Effector CD4-positive, alpha-beta T cell (primary cell): ENCODE measurements around the gene MEGF11.

Source experiments
- DNase-seq: peaks from one replicate; pipeline ENCODE4 v3.0.0-alpha.2; 2020

The MEGF11 gene

GRCh38 chr15:66238318-66238717 is 15.2 kb downstream of the MEGF11 start:
- DNase-seq: no peak

GRCh38 chr15:66237513-66238235 is 15.9 kb downstream of the MEGF11 start:
- DNase-seq: no peak

GRCh38 chr15:66236806-66237375 is 16.7 kb downstream of the MEGF11 start:
- no peak for DNase-seq

DNA sequence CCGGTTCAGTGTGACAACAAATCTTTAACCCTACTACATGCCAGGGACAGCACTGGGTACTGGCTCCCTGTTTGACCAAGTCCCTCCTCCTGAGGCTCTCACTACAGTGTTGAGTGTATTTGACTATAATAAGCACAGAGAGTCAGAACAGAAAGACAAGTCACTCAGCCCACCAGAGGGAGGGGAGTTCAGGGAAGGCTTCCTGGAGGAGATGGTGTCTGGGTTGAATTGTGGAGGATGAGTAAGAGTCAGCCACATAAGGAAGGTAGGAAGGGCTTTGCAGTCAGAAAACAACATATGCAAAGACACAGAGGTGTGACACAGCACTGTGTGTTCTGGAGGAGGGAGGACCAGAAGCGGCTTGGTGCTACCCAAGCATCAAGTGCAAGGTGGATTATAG is 17.7 kb downstream of the MEGF11 start:
- no peak for DNase-seq

DNA sequence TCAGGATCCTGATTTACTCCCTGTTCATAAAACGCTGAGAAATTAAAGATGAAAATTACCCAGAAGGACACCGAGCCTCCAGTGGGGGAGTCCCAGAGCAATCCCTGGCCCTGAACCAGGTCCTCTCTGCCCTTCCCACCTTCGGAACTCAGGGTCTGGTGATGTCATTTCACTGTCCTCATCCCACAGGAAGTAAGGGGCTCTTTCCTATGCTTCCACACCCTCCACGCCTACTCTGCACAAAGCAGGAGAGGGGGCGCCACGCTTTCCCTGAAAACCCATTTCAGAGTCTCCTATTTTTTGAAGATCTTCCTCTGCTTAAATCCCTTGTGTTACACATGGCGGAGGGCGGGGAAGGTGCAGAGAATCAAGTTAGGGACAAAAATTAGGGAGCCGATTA is 18.8 kb downstream of the MEGF11 start:
- DNase-seq: no peak

GRCh38 chr15:66233487-66234415 is 19.8 kb downstream of the MEGF11 start:
- no peak for DNase-seq

DNA sequence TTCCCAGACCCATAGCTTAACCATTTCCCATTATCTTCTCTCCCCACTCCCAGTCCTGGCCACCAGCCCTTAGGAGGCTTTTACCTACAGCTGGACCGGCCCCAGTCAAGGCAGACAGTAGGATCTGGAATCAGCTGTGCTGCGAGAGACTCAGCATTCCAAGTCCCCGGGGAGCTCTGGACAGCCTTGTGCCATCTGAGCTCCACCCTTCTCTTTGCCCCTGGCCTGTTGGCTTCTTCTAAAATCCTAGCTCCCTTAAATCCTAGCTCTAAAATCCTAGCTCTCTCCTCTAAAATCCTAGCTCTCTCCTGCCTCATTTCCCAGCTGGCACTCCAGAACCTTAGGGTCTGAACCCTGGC is 21.3 kb downstream of the MEGF11 start:
- DNase-seq: no peak

DNA sequence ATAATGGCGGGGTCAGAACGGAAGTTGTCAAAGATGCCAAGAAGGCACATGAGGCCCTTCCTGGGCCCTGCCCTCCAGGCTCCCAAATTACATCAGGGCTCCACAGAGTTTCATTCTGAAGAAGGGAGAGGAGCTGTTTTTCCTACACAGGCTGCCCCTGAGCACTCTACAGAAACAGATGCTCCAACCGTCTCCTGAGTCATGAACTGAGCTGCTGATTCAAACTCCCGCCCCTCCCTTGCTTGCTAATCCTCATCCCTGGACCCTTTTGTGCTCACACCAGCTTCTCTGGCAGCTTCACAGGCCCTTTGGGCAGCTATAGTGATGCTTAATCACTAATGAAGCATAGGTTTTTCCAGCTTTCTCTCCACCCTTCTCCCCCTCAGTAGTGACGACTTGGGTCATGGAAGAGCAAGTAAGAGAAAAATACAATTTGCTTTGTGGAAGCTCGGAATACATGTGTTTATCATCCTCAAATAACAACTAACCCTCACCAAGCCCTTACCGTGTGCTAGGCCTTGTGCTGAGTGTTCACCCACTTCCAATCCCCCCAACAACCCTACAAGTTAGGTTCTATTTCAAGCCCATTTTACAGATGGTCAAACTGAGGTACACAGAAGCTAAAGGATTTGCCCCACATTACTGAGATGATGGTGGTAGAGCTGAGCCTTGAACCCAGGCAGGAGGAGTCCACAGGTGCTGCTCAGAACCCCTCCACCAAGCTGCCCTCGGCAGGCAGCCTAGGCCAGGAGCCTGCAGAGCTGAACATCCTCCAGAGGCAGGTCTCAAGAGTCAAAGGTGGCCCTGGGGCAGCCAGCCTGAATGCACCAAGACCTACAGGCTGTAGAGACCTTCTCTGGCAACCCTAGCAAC is 21.9 kb downstream of the MEGF11 start:
- DNase-seq: no peak

GRCh38 chr15:66229790-66230465 is 23.6 kb downstream of the MEGF11 start:
- no peak for DNase-seq

DNA sequence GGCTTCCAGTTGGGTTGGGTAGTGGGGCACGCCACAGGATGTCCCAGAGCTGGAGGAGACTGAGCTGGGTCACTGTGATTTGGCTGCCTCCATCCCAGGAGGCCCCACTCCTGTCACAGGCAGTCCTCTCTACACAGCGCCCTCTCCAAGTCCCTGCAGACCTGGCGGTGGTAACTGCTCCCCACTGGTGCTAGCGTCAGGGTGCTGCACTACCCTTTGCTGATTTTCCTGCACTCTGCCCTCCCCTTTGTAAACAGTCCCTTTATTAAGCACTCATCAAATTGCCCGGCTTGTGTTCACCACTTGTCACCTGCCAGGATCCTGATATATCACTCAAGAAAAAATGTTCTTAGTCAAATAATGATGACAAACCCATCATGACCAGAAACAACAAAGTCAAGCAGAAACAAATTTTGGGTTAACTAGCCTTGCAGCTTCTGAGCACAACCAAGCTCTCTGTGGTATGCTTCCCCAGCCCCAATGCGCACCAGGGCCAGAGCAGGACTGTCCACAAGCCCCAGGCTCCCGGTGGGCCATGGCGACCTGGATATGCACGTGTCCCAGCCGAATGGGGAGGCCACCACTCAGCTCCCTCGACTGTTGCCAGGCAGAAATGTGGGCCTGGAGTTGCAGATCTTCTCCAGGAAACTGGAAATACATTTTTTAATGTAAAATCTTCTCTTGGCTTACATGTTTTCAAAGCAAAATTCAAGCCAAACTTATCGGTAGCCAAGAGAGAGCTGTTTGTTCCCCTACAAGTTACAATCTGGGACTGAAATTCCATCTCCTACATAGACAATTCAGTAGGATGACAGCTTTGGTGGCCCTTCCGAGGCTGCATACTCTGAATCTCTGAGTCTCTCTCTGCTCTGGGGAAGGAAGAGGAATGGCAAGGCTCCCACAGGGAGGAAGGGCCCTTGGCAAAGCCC is 24.5 kb downstream of the MEGF11 start:
- no peak for DNase-seq

- DNase-seq: no peak
Observed at GRCh38 chr15:66226736-66227135, 26.8 kb downstream of the MEGF11 start.

- DNase-seq: no peak
Observed at GRCh38 chr15:66225656-66226274, 27.8 kb downstream of the MEGF11 start.

DNA sequence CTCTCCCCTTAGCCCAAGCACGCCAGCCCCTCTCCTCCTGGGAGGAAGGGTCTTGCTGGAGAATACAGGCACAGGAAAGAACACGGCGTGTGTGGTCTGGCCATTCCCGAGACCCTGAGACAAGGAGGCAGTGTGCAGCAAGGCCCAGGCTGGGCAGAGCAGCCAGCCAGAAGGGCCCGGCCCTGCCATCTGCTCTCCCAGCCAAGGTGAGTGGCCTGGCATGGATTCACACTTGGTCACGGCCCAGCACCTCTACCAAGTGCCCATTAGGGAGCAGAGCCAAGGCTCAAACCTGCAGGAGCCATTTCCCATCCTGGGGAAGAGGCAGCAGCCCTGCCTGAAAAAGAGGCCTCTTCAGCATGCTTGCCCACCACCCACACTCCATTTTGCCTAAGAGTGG is 28.6 kb downstream of the MEGF11 start:
- no peak for DNase-seq

- no peak for DNase-seq
Observed at GRCh38 chr15:66222273-66223198, 31.0 kb downstream of the MEGF11 start.

- no peak for DNase-seq
Observed at GRCh38 chr15:66221126-66221525, 32.4 kb downstream of the MEGF11 start.

DNA sequence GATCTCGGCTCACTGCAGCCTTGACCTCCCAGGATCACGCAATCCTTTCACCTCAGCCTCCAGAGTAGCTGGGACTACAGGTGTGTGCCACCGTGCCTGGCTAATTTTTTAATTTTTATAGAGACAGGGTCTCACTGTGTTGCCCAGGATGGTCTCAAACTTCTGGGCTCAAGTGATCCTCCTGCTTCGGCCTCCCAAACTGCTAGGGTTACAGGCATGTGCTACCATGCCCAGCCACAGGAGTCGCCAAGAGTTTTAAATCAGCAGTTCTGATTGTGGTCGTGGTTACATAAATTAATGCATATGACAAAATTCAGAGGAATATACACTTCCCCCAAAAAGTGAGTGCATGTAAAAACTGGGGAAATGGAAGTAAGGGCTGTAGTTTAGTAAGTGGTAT is 32.9 kb downstream of the MEGF11 start:
- no peak for DNase-seq

DNA sequence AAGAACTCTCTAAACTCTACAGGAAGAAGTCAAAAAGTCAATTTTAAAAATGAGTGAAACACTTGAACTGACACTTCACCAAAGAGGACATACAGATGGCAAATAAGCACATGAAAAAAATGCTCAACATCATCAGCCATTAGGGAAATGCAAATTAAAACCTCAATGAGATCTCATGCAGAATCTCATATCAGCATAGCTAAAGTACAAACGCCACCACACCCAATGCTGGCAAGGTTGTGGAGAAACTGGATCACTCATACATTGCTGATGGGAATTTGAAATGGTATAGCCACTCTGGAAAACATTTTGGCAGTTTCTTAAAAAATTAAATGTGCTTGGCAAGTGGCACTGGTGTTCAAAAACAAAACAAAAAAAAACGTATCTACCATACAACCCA is 34.2 kb downstream of the MEGF11 start:
- no peak for DNase-seq

- DNase-seq: no peak
Observed at GRCh38 chr15:66216806-66217205, 36.7 kb downstream of the MEGF11 start.

DNA sequence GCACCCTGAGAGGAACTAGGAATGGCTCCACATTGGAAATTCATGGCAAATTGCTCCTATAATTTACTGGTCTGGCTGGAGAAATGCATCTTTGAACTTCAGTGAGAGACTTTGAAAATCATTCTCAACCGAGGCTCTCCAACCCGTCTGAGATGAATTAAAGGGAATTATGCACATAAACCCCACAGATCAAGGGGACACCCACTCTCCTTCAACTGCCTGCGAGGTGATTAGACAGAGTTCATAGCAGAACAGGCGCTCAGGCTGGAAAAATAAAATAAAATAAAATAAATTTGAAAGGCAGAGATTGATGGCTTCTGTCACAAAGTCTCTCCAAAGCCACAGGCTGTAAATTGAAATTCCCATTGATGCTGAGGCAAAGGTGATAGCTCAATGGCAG is 37.7 kb downstream of the MEGF11 start:
- no peak for DNase-seq
